ENCODE results near the gene PPFIA4.

PPFIA4 gene

DNA sequence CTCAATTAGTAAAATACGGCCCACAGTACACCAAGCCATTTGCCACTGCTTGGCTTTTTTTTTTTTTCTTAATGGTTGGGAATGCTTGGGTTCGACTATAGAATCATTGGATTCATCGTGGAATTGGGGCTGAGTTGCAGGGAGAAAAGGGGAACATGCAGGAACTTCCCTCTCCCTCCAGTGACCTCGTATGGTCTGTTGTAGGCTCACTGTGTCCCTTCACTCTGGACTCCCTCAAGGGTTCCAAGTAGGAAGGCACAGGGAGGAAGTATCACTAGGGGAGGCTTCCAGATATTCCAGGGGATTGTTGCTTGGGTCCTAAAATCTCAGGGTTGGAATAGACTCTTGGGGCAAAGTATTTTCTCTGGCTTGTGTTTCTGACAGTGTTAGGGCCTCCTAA is 24.5 kb downstream of the PPFIA4 start:
- in situ Hi-C loops (cut with HindIII; ENCODE audit: low sequenced_read_pairs), result no loop called here

GRCh38 chr1:203051841-203052324 is 25.6 kb downstream of the PPFIA4 start:
- TF ChIP-seq CTCF (IDR thresholded peaks at IDR 0.05; ENCODE audit: low read depth, low read length), result no peak
- in situ Hi-C loops (cut with HindIII; ENCODE audit: low sequenced_read_pairs), result no loop called here
- no peak overlapping the region for H3K4me3 ChIP-seq (ENCODE audit: low read depth, low read length)
- DNase-seq (ENCODE audit: low read depth, low spot score), result no peak

More for the DNA sequence above, 24.5 kb downstream of the PPFIA4 start:
- no peak overlapping the region for H3K4me3 ChIP-seq (ENCODE audit: low read depth, low read length)
- DNase-seq (ENCODE audit: low read depth, low spot score), result no peak
- TF ChIP-seq CTCF (IDR thresholded peaks at IDR 0.05; ENCODE audit: low read depth, low read length), result no peak

DNA sequence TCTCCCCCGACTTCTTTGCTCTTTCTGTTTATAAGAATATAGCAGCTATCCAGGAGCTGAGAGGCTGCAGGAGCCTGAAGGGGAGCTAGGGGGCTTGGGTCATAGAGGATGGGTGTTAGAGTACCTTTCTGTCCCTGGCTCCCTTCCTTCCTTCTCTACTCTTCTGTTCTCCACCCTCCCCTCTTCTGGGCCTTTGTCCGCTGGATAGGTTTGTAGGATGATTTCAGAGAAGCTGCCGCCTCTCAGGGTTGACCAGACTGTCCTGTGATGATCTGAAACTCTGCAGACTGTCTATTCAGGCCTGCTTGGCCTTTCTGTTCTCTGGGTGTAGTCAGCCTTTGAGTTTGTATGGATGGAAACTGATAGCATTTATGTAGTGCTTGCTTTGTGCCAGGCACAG is 26.3 kb downstream of the PPFIA4 start:
- TF ChIP-seq CTCF (IDR thresholded peaks at IDR 0.05; ENCODE audit: low read depth, low read length), result no peak
- no peak overlapping the region for H3K4me3 ChIP-seq (ENCODE audit: low read depth, low read length)
- in situ Hi-C loops (cut with HindIII; ENCODE audit: low sequenced_read_pairs), result no loop called here
- no peak for DNase-seq (ENCODE audit: low read depth, low spot score)

DNA sequence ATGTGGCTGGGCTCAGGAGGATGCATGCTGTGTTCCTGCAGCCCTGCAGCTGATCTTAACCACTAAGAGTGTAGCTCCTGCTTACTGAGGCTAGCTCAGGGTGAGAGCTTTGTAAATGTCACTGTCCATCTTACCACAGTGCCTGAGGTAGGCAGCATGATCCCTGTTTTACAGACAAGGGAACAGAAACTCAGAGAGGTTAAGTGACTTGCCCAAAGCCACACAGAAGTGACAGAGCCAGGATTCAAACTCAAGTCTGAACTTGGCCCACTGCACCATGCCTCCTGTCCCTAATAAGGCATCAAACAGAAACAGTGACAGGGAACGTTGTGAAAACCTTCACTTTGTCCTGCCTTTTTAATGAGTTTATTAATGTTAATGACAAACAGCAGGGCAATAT is 27.9 kb downstream of the PPFIA4 start:
- in situ Hi-C loops (cut with HindIII; ENCODE audit: low sequenced_read_pairs), result no loop called here
- TF ChIP-seq CTCF (IDR thresholded peaks at IDR 0.05; ENCODE audit: low read depth, low read length), result no peak
- H3K4me3 ChIP-seq (ENCODE audit: low read depth, low read length), result no peak overlapping the region
- DNase-seq (ENCODE audit: low read depth, low spot score), result no peak

DNA sequence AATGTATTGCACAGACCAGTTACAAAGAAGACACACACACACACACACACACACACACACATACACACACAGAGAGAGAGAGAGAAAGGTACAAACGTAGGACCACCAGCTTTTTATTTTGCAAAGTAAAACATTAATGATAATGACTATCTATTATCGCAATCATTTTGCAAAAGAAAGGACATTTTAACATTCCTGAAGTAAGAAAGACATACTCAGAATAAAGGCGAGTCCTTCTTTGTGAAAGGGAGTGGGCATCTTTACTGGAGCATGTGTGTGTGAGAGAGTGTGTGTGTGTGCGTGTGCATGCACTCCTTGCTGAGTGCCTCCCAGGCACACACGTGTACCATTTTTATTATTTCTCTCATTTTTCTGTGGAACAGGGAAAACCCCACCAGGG is 28.4 kb downstream of the PPFIA4 start:
- in situ Hi-C loops (cut with HindIII; ENCODE audit: low sequenced_read_pairs), result no loop called here
- no peak for DNase-seq (ENCODE audit: low read depth, low spot score)
- TF ChIP-seq CTCF (IDR thresholded peaks at IDR 0.05; ENCODE audit: low read depth, low read length), result no peak
- H3K4me3 ChIP-seq (ENCODE audit: low read depth, low read length), result no peak overlapping the region

DNA sequence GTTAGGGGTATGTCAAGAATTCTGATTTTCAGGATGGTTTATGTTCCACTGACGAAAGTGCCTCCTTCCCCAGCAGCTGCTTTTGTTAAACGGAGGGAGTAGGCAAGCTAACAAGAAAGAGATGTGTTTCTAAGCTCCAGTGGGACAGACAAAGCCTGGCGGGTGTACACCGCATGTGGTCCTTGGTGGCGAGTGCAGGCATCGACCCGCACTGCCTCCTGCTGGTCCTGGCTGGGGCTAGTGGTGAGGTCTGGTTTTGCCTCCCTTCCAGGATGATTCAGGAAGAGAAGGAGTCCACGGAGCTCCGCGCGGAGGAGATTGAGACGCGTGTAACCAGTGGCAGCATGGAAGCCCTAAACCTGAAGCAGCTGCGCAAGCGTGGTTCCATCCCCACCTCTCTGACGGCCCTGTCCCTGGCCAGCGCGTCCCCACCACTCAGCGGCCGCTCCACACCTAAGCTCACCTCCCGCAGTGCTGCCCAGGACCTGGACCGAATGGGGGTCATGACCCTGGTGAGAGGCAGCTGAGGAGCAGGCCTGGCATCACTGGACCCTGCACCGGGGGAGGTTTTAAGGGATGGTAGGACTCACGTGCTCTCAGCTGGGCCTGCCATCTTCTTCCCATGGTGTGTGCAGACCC is 29.0 kb downstream of the PPFIA4 start:
- TF ChIP-seq CTCF (IDR thresholded peaks at IDR 0.05; ENCODE audit: low read depth, low read length), result no peak
- DNase-seq (ENCODE audit: low read depth, low spot score), result no peak
- in situ Hi-C loops (cut with HindIII; ENCODE audit: low sequenced_read_pairs), result no loop called here
- H3K4me3 ChIP-seq (ENCODE audit: low read depth, low read length), result no peak overlapping the region

All from astrocyte of the spinal cord (primary cell).